Adipose tissue (tissue), 3 donors: Measurements from ENCODE around the gene TJP1. TPM values are rescaled to one million over a fixed set of nuclear protein-coding genes. Genes with fewer than 3 reads are reported as not detected.
"Not testable (repeated sequence)": the region's sequence is repeated elsewhere in the genome, so short reads cannot be mapped to it uniquely, and the experiment has no call there.

Experiments
- H3K27ac ChIP-seq: one replicate; pipeline ENCODE4 v1.5.1; 2013; ENCODE audit warnings: low read depth, low read length
- WGBS, 3 donors: extraction: QIAGEN DNeasy Blood & Tissue Kit; methylation state at CpG; one replicate each; pipeline ENCODE4 v1.1.7; 2013; 5-methylcytosine and 5-hydroxymethylcytosine counted together
- polyA plus RNA-seq, 3 donors: library from polyadenylated mRNA; stranded (reverse); fragments of 200-250 nt; gene quantifications; one replicate each; pipeline ENCODE4 v1.2.3, GENCODE V29; 2013
- donor health status: healthy with polysubstance abuse.
- donor health status: Bipolar disorder and iron deficiency.
- donor health status: healthy.

The TJP1 gene
- polyA plus RNA-seq, 3 donors: 15.3 to 23.4 (median 22.7) TPM

DNA sequence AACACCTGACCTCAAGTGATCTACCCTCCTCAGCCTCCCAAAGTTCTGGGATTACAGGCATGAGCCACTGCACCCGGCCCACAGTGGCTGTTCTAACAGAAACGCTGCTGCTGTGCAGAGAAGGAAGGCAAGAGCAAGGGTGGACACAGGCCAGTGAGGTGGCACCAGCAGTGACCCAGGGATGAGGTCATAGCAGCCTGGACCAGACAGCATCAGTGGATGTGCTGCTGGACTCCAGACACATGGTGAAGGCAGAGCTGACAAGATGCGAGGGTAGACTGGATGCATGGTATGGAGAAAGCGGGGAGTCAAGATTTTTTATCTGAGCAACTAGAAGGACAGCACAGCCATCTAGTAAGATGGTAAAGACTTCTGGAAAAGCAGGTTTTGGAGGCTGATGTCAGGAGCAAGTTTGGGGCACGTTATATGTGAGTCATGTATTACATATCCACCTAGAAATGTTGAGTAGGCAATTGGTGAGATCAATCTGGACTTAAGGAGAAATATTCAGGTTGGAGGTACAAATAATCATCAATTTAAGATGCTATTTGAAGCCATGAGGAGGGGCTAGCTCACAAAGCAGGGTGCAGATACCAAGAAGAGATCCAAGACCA lies 22.1 kb upstream of the TJP1 start:
- 80 to 89% (median 83%) methylated on average over 5 of the region's 5 CpGs for WGBS, 3 donors
- H3K27ac ChIP-seq: no peak overlapping the region

DNA sequence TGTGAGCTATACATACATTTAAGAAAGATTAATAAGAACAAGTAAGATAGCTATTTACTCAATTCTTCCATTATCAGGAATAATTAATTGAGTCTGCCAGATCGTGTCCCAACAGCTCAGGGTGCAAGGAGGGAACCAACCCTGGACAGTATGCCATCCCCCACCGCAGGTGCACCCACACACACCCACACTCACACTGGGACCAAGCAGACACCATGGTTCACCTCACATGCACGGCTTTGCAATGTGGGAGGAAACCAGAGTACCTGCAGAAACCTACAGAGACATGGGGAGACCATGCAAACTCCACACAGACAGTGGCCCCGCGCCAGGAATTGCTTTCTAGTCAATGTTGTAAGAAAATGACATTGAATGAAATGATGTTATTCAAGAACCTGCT lies 20.0 kb upstream of the TJP1 start:
- H3K27ac ChIP-seq: no peak overlapping the region
- WGBS, 3 donors: 88 to 93% (median 92%) methylated on average over 5 of the region's 5 CpGs

DNA sequence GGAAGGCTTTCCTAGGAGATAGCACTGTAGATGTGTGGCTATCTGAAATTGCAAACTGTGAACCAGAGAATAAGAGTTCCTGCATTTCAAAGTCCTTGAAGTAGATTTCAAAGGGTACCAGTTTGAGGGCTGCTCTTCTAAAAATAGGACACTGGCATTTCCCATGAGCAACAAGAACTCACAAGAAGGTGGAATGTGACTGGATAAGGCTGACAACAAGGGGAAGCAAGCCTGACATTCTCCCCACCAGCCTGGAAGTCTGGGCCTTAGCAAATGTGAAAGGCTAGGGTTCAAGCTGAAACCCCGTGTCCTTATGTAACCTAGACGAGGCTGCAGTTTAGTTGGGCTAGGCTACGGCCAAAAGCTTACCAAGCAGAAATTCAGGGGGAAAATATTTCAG lies 18.7 kb upstream of the TJP1 start:
- H3K27ac ChIP-seq: no peak overlapping the region
- WGBS, 3 donors: 58 to 82% (median 68%) methylated on average over 3 of the region's 3 CpGs

DNA sequence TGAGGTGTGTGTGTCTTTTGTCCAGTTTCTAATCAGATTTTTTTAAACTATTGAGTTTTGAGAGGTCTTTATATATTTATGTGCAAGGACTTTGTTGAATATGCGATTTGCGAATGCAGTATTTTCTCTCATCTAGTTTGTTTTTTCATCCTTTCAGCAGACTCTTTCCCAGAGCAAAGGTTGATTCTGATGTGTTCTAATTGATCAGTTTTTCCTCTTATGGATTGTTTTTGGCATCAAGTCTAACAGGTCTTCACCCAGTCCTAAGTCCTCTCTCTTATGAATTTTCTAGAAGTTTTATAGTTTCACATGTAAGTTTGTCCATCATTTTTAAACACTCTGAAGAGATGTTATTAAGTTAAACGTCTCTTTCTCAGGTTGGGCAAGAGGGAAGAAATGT lies 17.8 kb upstream of the TJP1 start:
- WGBS, 3 donors: 89 to 92% (median 91%) methylated on average over 3 of the region's 3 CpGs
- H3K27ac ChIP-seq: no peak overlapping the region

GRCh38 chr15:29838352-29839010 lies 16.2 kb upstream of the TJP1 start:
- no peak overlapping the region for H3K27ac ChIP-seq
- WGBS, 3 donors: 85 to 100% (median 93%) methylated on average over 3 of the region's 3 CpGs

- WGBS, 3 donors: 58 to 86% (median 59%) methylated on average over 4 of the region's 4 CpGs
- no peak overlapping the region for H3K27ac ChIP-seq
Measured at GRCh38 chr15:29835301-29835700, 13.0 kb upstream of the TJP1 start.

DNA sequence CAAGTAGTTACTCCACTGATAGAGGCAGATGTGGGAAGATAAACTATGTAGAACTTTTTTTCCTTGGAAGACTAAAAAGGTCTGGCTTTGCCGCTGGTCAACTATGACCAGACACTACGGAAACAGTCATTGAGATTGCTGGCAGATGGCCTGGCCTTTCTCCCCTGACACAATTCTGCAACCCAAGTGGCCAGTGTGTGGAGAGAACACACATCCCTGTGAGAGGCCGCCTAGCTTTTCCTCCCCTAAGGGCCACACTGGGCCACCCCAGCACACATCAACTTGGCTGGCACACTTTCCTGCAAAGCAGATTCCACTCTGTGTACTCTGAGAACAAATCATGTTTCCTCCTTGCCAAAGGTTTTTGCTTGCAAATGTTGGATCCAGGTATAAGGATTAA lies 10.4 kb upstream of the TJP1 start:
- no peak overlapping the region for H3K27ac ChIP-seq
- 76 to 86% (median 85%) methylated on average over 3 of the region's 3 CpGs for WGBS, 3 donors

DNA sequence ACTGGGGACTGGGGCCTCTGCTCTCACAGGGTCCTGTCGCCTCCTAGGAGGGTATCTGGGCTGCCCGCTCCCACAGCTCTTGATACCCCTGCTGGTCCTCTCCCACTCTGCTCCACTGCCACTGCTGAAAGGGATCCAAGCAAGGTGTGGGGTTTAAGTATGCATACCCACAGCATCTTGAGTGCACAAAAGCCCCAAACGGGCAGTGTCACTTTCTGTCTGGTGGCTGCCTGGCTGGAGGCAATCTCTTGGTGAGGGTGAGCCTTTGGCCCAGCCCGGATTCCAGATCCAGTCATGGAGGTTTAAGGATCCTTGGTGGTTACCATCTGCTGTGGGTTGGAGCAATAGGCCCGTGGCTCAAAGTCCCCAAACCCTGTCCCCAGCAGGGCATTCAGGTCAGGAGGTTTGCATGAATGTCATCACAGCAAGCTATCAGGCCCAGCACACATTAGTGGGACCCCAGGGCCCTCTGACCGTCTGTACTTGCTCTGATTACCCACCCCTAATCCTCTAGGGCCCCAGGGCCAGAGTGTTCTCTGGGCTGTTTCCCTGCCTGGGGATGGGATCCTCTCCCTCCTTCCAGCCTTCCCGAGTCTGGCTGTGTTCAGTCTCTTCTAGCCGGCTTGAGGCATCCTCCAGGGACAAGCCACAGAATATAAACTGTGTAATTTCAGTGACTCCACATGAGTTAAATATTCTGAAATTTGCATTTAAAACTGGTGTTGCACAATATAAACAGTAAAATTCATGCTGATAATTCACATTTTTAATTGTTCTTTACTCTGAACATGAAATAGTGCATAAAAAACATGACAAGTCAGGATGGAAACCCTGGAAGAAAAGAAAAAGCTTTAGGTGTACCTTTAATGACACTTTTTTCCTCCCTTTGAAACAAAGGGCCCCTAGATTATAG lies 4.9 kb upstream of the TJP1 start:
- no peak overlapping the region for H3K27ac ChIP-seq
- 65 to 79% (median 69%) methylated on average over 8 of the region's 8 CpGs for WGBS, 3 donors

- WGBS, 3 donors: 23 to 62% (median 24%) methylated on average over 3 of the region's 3 CpGs
- H3K27ac ChIP-seq: no peak overlapping the region
Measured at GRCh38 chr15:29825227-29825626, 3.0 kb upstream of the TJP1 start.

DNA sequence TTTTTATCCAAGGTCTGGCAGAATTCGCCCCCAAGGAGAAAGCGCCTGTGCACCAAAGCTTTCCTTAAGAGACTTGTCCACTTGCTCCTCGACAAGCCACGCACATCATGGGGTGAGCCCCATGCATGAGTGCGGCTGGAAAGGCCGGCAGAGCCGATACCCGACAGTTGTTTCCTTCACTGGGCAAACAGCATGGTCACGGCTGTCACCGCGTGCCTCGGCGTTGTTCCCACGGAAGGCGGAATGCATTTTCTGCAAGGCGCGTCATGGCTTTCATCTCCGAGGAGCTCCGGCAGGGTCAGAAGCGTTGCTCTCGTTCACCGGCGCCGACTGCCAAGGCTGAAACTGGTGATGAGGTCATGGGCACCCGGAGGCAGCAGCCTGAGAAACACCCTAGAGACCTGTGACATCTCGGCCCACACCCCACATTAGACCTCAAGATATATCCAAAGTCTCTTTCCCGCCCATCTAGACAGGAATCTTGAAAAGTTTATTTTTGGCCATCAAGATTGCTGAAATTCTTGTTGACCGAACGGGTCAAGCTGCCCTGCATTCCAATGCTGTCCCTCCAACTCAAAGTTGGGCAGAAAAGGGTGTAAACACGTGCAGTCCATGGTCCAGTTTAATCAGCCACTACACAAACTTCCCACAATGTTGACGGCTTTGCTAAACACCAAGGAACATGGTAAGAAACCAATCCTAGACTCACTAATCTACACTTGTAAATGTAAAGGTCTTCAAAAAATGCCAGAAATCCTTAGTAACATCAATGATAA lies 604 bp upstream of the TJP1 start:
- no peak overlapping the region for H3K27ac ChIP-seq
- 4 to 7% (median 7%) methylated on average over 31 of the region's 31 CpGs for WGBS, 3 donors

- 0 to 2% (median 2%) methylated on average over 50 to 76 of the region's 79 CpGs for WGBS, 3 donors
- H3K27ac ChIP-seq: peak overlapping the region; percentile 88
Measured at GRCh38 chr15:29821416-29822099, 710 bp downstream of the TJP1 start.

GRCh38 chr15:29820394-29821154 lies 1.7 kb downstream of the TJP1 start:
- no peak overlapping the region for H3K27ac ChIP-seq
- WGBS, 3 donors: 15 to 36% (median 33%) methylated on average over 9 of the region's 9 CpGs

- no peak overlapping the region for H3K27ac ChIP-seq
- WGBS, 3 donors: 30 to 59% (median 55%) methylated on average over 4 of the region's 4 CpGs
Measured at GRCh38 chr15:29819979-29820378, 2.3 kb downstream of the TJP1 start.

GRCh38 chr15:29818141-29818540 lies 4.1 kb downstream of the TJP1 start:
- WGBS, 3 donors: 75 to 82% (median 80%) methylated on average over 10 of the region's 10 CpGs

GRCh38 chr15:29817455-29817854 lies 4.8 kb downstream of the TJP1 start:
- 86 to 90% (median 88%) methylated on average over 3 of the region's 3 CpGs for WGBS, 3 donors

More at GRCh38 chr15:29818141-29818540, 4.1 kb downstream of the TJP1 start:
- no peak overlapping the region for H3K27ac ChIP-seq

GRCh38 chr15:29815000-29815710 lies 7.1 kb downstream of the TJP1 start:
- WGBS, 3 donors: 30 to 60% (median 56%) methylated on average over 3 of the region's 3 CpGs
- no peak overlapping the region for H3K27ac ChIP-seq

More at GRCh38 chr15:29817455-29817854, 4.8 kb downstream of the TJP1 start:
- H3K27ac ChIP-seq: not testable (repeated sequence)

- no peak overlapping the region for H3K27ac ChIP-seq
Measured at GRCh38 chr15:29813009-29813408, 9.3 kb downstream of the TJP1 start.
